Activated CD4-positive, alpha-beta T cell treated with anti-CD3 and anti-CD28 coated beads for 36 hours (primary cell): ENCODE data around the gene SRM. TPM values are rescaled to one million over a fixed set of nuclear protein-coding genes. Genes with fewer than 3 reads are reported as not detected.
"Not testable (repeated sequence)": the region's sequence is repeated elsewhere in the genome, so short reads cannot be mapped to it uniquely, and the experiment has no call there.

Experiments used
- ATAC-seq: fragments of 200-7000 bp; cut with Tn5 transposase; one replicate; pipeline ENCODE4 v1.10.0; 2021; ENCODE audit warnings: mild to moderate bottlenecking, moderate library complexity
- CTCF ChIA-PET: fragments of 350-600 bp; sonication (Branson Sonifier 250); formaldehyde crosslinking; loops from one replicate; lab custom pipeline; 2021; ENCODE audit warnings: antibody characterized with exemption; lab: Charles Lee
- POLR2A ChIA-PET: fragments of 350-600 bp; sonication (Branson Sonifier 250); formaldehyde crosslinking; loops from one replicate; lab custom pipeline; 2021; ENCODE audit warnings: antibody characterized with exemption, inconsistent platforms; lab: Charles Lee
- DNase-seq: peaks from one replicate; pipeline ENCODE4 v3.0.0-alpha.2; 2020
- H3K27ac Mint-ChIP-seq: one replicate; pipeline ENCODE4 v1.8.0; 2021; ENCODE audit warnings: mixed read lengths
- H3K27me3 Mint-ChIP-seq: one replicate; pipeline ENCODE4 v1.8.0; 2021; ENCODE audit warnings: mixed read lengths
- H3K36me3 Mint-ChIP-seq: one replicate; pipeline ENCODE4 v1.8.0; 2021; ENCODE audit warnings: low read depth, mixed read lengths
- H3K4me1 Mint-ChIP-seq: one replicate; pipeline ENCODE4 v1.8.0; 2021; ENCODE audit warnings: mixed read lengths
- H3K4me3 Mint-ChIP-seq: one replicate; pipeline ENCODE4 v1.8.0; 2021; ENCODE audit warnings: mild to moderate bottlenecking, moderate library complexity, mixed read lengths
- H3K9me3 Mint-ChIP-seq: one replicate; pipeline ENCODE4 v1.8.0; 2021; ENCODE audit warnings: low read depth, mixed read lengths
- intact Hi-C, 2 experiments: fragments of 100-400 bp; cut with DNase I in 1 of 2; cut with micrococcal nuclease in 1 of 2; formaldehyde crosslinking; loops; one replicate each; pipeline versions ENCODE4 v1.14.2 to v1.15.1; 2022 to 2024; cut with DNase I, micrococcal nuclease
- total RNA-seq, 2 experiments: library from RNA; stranded (reverse); gene quantifications; one replicate each; pipeline ENCODE4 v1.2.3, GENCODE V29; 2021

The SRM gene
- total RNA-seq, 2 experiments from 2014 or later = 180 to 242 TPM

GRCh38 chr1:11054181-11054580, 5.6 kb downstream of the SRM start:
- Mint-ChIP-seq H3K27me3 (no peaks in the 10 kb centered on the region), H3K9me3 (no peaks in the 10 kb centered on the region), H3K4me3 (no peak overlapping the region), H3K4me1 (peaks cover 16% of the 10 kb centered on the region), H3K36me3 (peaks cover 32% of the 10 kb centered on the region), H3K27ac (no peak overlapping the region)
- no peak for DNase-seq
- ATAC-seq = no peak
- ChIA-PET CTCF (interaction anchor here (1.3 kb wide), 1 partner anchor 16 kb away, joined by 3 read pairs; no protein-coding TSS in a partner anchor), POLR2A (no interaction called here)
- intact Hi-C loops = no loop called here

- H3K36me3 Mint-ChIP-seq = peaks cover 28% of the 10 kb centered on the region
- H3K4me1 Mint-ChIP-seq = peaks cover 13% of the 10 kb centered on the region
- H3K27me3 Mint-ChIP-seq = no peaks in the 10 kb centered on the region
- ATAC-seq (peak; percentile 21), DNase-seq (peak; percentile 49)
- no peaks in the 10 kb centered on the region for H3K9me3 Mint-ChIP-seq
- H3K27ac Mint-ChIP-seq = no peak overlapping the region
- intact Hi-C loops = no loop called here
- POLR2A ChIA-PET = no interaction called here
- no peak overlapping the region for H3K4me3 Mint-ChIP-seq
- CTCF ChIA-PET = interaction anchor here (1.3 kb wide), 1 partner anchor 16 kb away, joined by 3 read pairs; no protein-coding TSS in a partner anchor
Observed at GRCh38 chr1:11053758-11054137, 6.1 kb downstream of the SRM start.

GRCh38 chr1:11052839-11053757, 6.7 kb downstream of the SRM start:
- DNase-seq = no peak
- ChIA-PET POLR2A (interaction anchor here (0.6 kb wide), 1 partner anchor 27 kb away, joined by 4 read pairs; no protein-coding TSS in a partner anchor), CTCF (interaction anchor here (0.6 to 2.7 kb wide), 4 partner anchors 10 to 667 kb away, joined by 4 to 14 read pairs (median 5); no protein-coding TSS in a partner anchor)

GRCh38 chr1:11051781-11052511, 7.9 kb downstream of the SRM start:
- ChIA-PET CTCF (interaction anchor here (0.7 to 2.7 kb wide), 4 partner anchors 9 to 668 kb away, joined by 3 to 14 read pairs (median 5); no protein-coding TSS in a partner anchor), POLR2A (interaction anchor here (0.6 kb wide), 2 partner anchors 28 to 1863 kb away, joined by 4 read pairs; no protein-coding TSS in a partner anchor)
- Mint-ChIP-seq H3K4me1 (no peaks in the 10 kb centered on the region), H3K9me3 (no peaks in the 10 kb centered on the region), H3K27me3 (no peaks in the 10 kb centered on the region), H3K4me3 (no peak overlapping the region), H3K27ac (no peak overlapping the region), H3K36me3 (peaks cover 14% of the 10 kb centered on the region)
- ATAC-seq (no peak), DNase-seq (no peak)
- intact Hi-C loops = no loop called here

More at GRCh38 chr1:11052839-11053757, 6.7 kb downstream of the SRM start:
- H3K27ac Mint-ChIP-seq = no peak overlapping the region
- peak; percentile 33 for ATAC-seq
- peaks cover 24% of the 10 kb centered on the region for H3K36me3 Mint-ChIP-seq
- H3K4me3 Mint-ChIP-seq = no peak overlapping the region
- H3K4me1 Mint-ChIP-seq = peaks cover 6% of the 10 kb centered on the region
- H3K27me3 Mint-ChIP-seq = no peaks in the 10 kb centered on the region
- no peaks in the 10 kb centered on the region for H3K9me3 Mint-ChIP-seq
- intact Hi-C loops = no loop called here

GRCh38 chr1:11051121-11051520, 8.7 kb downstream of the SRM start:
- H3K4me3 Mint-ChIP-seq, ATAC-seq, DNase-seq, intact Hi-C loops, H3K9me3 Mint-ChIP-seq, H3K27me3 Mint-ChIP-seq, H3K4me1 Mint-ChIP-seq, H3K27ac Mint-ChIP-seq: not testable (repeated sequence)
- ChIA-PET CTCF (interaction anchor here (2.7 kb wide), 1 partner anchor 13 kb away, joined by 14 read pairs; no protein-coding TSS in a partner anchor), POLR2A (interaction anchor here (0.6 kb wide), 1 partner anchor 1862 kb away, joined by 4 read pairs; no protein-coding TSS in a partner anchor)
- peaks cover 13% of the 10 kb centered on the region for H3K36me3 Mint-ChIP-seq

GRCh38 chr1:11046625-11047365, 13.0 kb downstream of the SRM start, which contains the start of gene MASP2:
Gene MASP2, minus strand, starts transcription at chr1:11047239. Its CDS starts 32 bp downstream, at chr1:11047207.
- ChIA-PET POLR2A (no interaction called here), CTCF (interaction anchor here (0.9 to 1.5 kb wide), 3 partner anchors 9 to 11 kb away, joined by 3 to 6 read pairs (median 4); no protein-coding TSS in a partner anchor)
- intact Hi-C loops = no loop called here
- no peaks in the 10 kb centered on the region for H3K4me1 Mint-ChIP-seq
- no peak for DNase-seq
- no peaks in the 10 kb centered on the region for H3K27me3 Mint-ChIP-seq
- H3K9me3 Mint-ChIP-seq = no peaks in the 10 kb centered on the region
- H3K27ac Mint-ChIP-seq = no peak within 1 kb of the TSS
- no peaks in the 10 kb centered on the region for H3K36me3 Mint-ChIP-seq
- no peak within 1 kb of the TSS for H3K4me3 Mint-ChIP-seq
- no peak for ATAC-seq

GRCh38 chr1:11046270-11046566, 13.6 kb downstream of the SRM start:
- H3K36me3 Mint-ChIP-seq = no peaks in the 10 kb centered on the region
- no peak overlapping the region for H3K27ac Mint-ChIP-seq
- H3K9me3 Mint-ChIP-seq = no peaks in the 10 kb centered on the region
- ChIA-PET CTCF (interaction anchor here (0.9 to 1.5 kb wide), 2 partner anchors 9 to 10 kb away, joined by 3 to 4 read pairs; no protein-coding TSS in a partner anchor), POLR2A (no interaction called here)
- ATAC-seq (no peak), DNase-seq (no peak)
- no peaks in the 10 kb centered on the region for H3K27me3 Mint-ChIP-seq
- no peaks in the 10 kb centered on the region for H3K4me1 Mint-ChIP-seq
- H3K4me3 Mint-ChIP-seq = no peak overlapping the region
- intact Hi-C loops = no loop called here

GRCh38 chr1:11045428-11046269, 14.2 kb downstream of the SRM start:
- Mint-ChIP-seq H3K9me3 (no peaks in the 10 kb centered on the region), H3K4me3 (no peak overlapping the region), H3K4me1 (no peaks in the 10 kb centered on the region), H3K27ac (no peak overlapping the region), H3K36me3 (no peaks in the 10 kb centered on the region), H3K27me3 (no peaks in the 10 kb centered on the region)
- intact Hi-C loops = no loop called here
- ChIA-PET CTCF (interaction anchor here (0.6 to 1.5 kb wide), 3 partner anchors 8 to 14 kb away, joined by 3 to 4 read pairs (median 3); partner anchors contain the start of gene SRM), POLR2A (no interaction called here)
- no peak for DNase-seq
- no peak for ATAC-seq

- H3K36me3 Mint-ChIP-seq = no peaks in the 10 kb centered on the region
- ATAC-seq = no peak
- ChIA-PET CTCF (interaction anchor here (0.6 to 1.5 kb wide), 2 partner anchors 7 to 15 kb away, joined by 3 to 4 read pairs; partner anchors contain the start of gene SRM), POLR2A (no interaction called here)
- H3K9me3 Mint-ChIP-seq = no peaks in the 10 kb centered on the region
- H3K4me3 Mint-ChIP-seq = no peak overlapping the region
- DNase-seq = no peak
- H3K4me1 Mint-ChIP-seq = no peaks in the 10 kb centered on the region
- intact Hi-C loops = no loop called here
- H3K27me3 Mint-ChIP-seq = no peaks in the 10 kb centered on the region
- no peak overlapping the region for H3K27ac Mint-ChIP-seq
Observed at GRCh38 chr1:11044849-11045427, 14.9 kb downstream of the SRM start.
